SK-N-SH treated with all-trans-retinoic acid at 6 μM for 48 hours (cell line): Measurements from ENCODE around the gene TEX29.

ENCODE experiments used
- ATAC-seq: fragments of 200-7000 bp; cut with Tn5 transposase; 3 replicates; pipeline ENCODE4 v1.9.1; 2020; ENCODE audit warnings: mild to moderate bottlenecking, moderate library complexity
- ARNTL ChIP-seq: fragments of 450-650 bp; formaldehyde crosslinking; IDR thresholded peaks from 2 replicates; pipeline ENCODE4 v1.5.0; 2020; ENCODE audit warnings: low read depth, mild to moderate bottlenecking, moderate library complexity, borderline replicate concordance
- BACH2 ChIP-seq: fragments of 250-450 bp; sonication (Bioruptor Pico); IDR thresholded peaks from 2 replicates; pipeline ENCODE4 v1.9.0; 2021; ENCODE audit warnings: mild to moderate bottlenecking, borderline replicate concordance
- CREB5 ChIP-seq: fragments of 250-450 bp; sonication (Bioruptor Pico); IDR thresholded peaks from 2 replicates; pipeline ENCODE4 v1.5.1; 2020; ENCODE audit warnings: low read depth, mild to moderate bottlenecking, moderate library complexity
- CSDC2 ChIP-seq: fragments of 250-450 bp; sonication (Bioruptor Pico); IDR thresholded peaks from 2 replicates; pipeline ENCODE4 v1.5.0; 2020; ENCODE audit warnings: mild to moderate bottlenecking, moderate library complexity
- CSRNP3 ChIP-seq: fragments of 250-450 bp; sonication (Bioruptor Pico); IDR thresholded peaks from 2 replicates; pipeline ENCODE4 v1.5.1; 2021; ENCODE audit warnings: mild to moderate bottlenecking, moderate library complexity
- ESRRG ChIP-seq: fragments of 250-450 bp; sonication (Bioruptor Pico); IDR thresholded peaks from 2 replicates; pipeline ENCODE4 v1.6.1; 2021; ENCODE audit warnings: mild to moderate bottlenecking
- GLIS3 ChIP-seq: fragments of 250-450 bp; sonication (Bioruptor Pico); IDR thresholded peaks from 2 replicates; pipeline ENCODE4 v1.5.0; 2020; ENCODE audit warnings: mild to moderate bottlenecking, moderate library complexity
- ISL1 ChIP-seq: fragments of 250-450 bp; sonication (Bioruptor Pico); IDR thresholded peaks from 2 replicates; pipeline ENCODE4 v2.1.2; 2022; ENCODE audit warnings: mild to moderate bottlenecking, moderate library complexity
- OSR1 ChIP-seq: fragments of 250-450 bp; sonication (Bioruptor Pico); IDR thresholded peaks from 2 replicates; pipeline ENCODE4 v1.8.0; 2022; ENCODE audit warnings: moderate library complexity, mild to moderate bottlenecking, inconsistent platforms
- PATZ1 ChIP-seq: fragments of 250-450 bp; sonication (Bioruptor Pico); IDR thresholded peaks from 2 replicates; pipeline ENCODE4 v1.8.0; 2020; ENCODE audit warnings: mild to moderate bottlenecking, moderate library complexity, borderline replicate concordance
- POU6F1 ChIP-seq: fragments of 250-450 bp; sonication (Bioruptor Pico); IDR thresholded peaks from 2 replicates; pipeline ENCODE4 v1.8.0; 2021; ENCODE audit warnings: low read depth, mild to moderate bottlenecking, moderate library complexity, borderline replicate concordance
- PPARA ChIP-seq: fragments of 250-450 bp; sonication (Bioruptor Pico); IDR thresholded peaks from 2 replicates; pipeline ENCODE4 v1.5.0; 2020; ENCODE audit warnings: mild to moderate bottlenecking, borderline replicate concordance
- RARB ChIP-seq: fragments of 250-450 bp; sonication (Bioruptor Pico); IDR thresholded peaks from 2 replicates; pipeline ENCODE4 v1.8.0; 2021; ENCODE audit warnings: mild to moderate bottlenecking, moderate library complexity
- TCF4 ChIP-seq: fragments of 250-450 bp; sonication (Bioruptor Pico); IDR thresholded peaks from 2 replicates; pipeline ENCODE4 v1.8.0; 2021; ENCODE audit warnings: mild to moderate bottlenecking, moderate library complexity, borderline replicate concordance
- TOX ChIP-seq: fragments of 250-450 bp; sonication (Bioruptor Pico); IDR thresholded peaks from 2 replicates; pipeline ENCODE4 v1.8.0; 2021; ENCODE audit warnings: mild to moderate bottlenecking, moderate library complexity, borderline replicate concordance
- TSHZ2 ChIP-seq: fragments of 250-450 bp; sonication (Bioruptor Pico); IDR thresholded peaks from 2 replicates; pipeline ENCODE4 v1.5.0; 2020; ENCODE audit warnings: mild to moderate bottlenecking, moderate library complexity
- ZC3H10 ChIP-seq: fragments of 250-450 bp; sonication (Bioruptor Pico); IDR thresholded peaks from 2 replicates; pipeline ENCODE4 v1.5.1; 2021; ENCODE audit warnings: mild to moderate bottlenecking, moderate library complexity
- ZFP3 ChIP-seq: fragments of 250-450 bp; sonication (Bioruptor Pico); IDR thresholded peaks from 2 replicates; pipeline ENCODE4 v1.5.0; 2020; ENCODE audit warnings: mild to moderate bottlenecking, moderate library complexity
- ZFP30 ChIP-seq: fragments of 450-650 bp; formaldehyde crosslinking; IDR thresholded peaks from 2 replicates; pipeline ENCODE4 v1.5.0; 2022; ENCODE audit warnings: mild to moderate bottlenecking, moderate library complexity
- ZNF565 ChIP-seq: fragments of 450-650 bp; formaldehyde crosslinking; conservative IDR thresholded peaks from 2 replicates; pipeline ENCODE4 v1.5.0; 2020; ENCODE audit warnings: low read depth, mild to moderate bottlenecking, moderate library complexity
- ZNF70 ChIP-seq: fragments of 450-650 bp; formaldehyde crosslinking; IDR thresholded peaks from 2 replicates; pipeline ENCODE4 v1.5.0; 2020; ENCODE audit warnings: mild to moderate bottlenecking, moderate library complexity
- ZNF8 ChIP-seq: fragments of 450-650 bp; formaldehyde crosslinking; IDR thresholded peaks from 2 replicates; pipeline ENCODE4 v1.5.0; 2020; ENCODE audit warnings: mild to moderate bottlenecking, moderate library complexity

TEX29 gene

GRCh38 chr13:111325941-111326620, 5.6 kb downstream of the TEX29 start:
- TF ChIP-seq TCF4 (CRISPR knock-in tag) (no peak), ZFP3 (CRISPR knock-in tag) (no peak), RARB (CRISPR knock-in tag) (no peak), POU6F1 (CRISPR knock-in tag) (no peak), TOX (CRISPR knock-in tag) (no peak), OSR1 (CRISPR knock-in tag) (no peak), PATZ1 (CRISPR knock-in tag) (no peak), CSDC2 (CRISPR knock-in tag) (no peak), ZNF8 (CRISPR knock-in tag) (no peak), GLIS3 (CRISPR knock-in tag) (no peak), TSHZ2 (CRISPR knock-in tag) (no peak), ISL1 (CRISPR knock-in tag) (no peak), ZFP30 (CRISPR knock-in tag) (no peak), ZNF565 (CRISPR knock-in tag) (no peak), CSRNP3 (CRISPR knock-in tag) (no peak), ARNTL (CRISPR knock-in tag) (no peak), ZC3H10 (CRISPR knock-in tag) (no peak), ESRRG (CRISPR knock-in tag) (no peak), ZNF70 (no peak), CREB5 (CRISPR knock-in tag) (no peak)
- TF ChIP-seq, all 23 proteins: peak for 0
- peak; percentile 14; the same call in 1 of the 3 replicates for ATAC-seq

GRCh38 chr13:111326621-111326965, 6.2 kb downstream of the TEX29 start:
- TF ChIP-seq ZNF565 (CRISPR knock-in tag) (no peak), PPARA (no peak), ZNF70 (no peak), POU6F1 (CRISPR knock-in tag) (no peak), BACH2 (CRISPR knock-in tag) (no peak), TSHZ2 (CRISPR knock-in tag) (no peak), ARNTL (CRISPR knock-in tag) (no peak), ISL1 (CRISPR knock-in tag) (no peak), ZFP3 (CRISPR knock-in tag) (no peak), ZFP30 (CRISPR knock-in tag) (no peak), ZC3H10 (CRISPR knock-in tag) (no peak)
- TF ChIP-seq, all 23 proteins: peak for 0
- ATAC-seq = no peak
